H7 (cell line): ENCODE results near the gene TTC33. TPM values are rescaled to one million over a fixed set of nuclear protein-coding genes. Genes with fewer than 3 reads are reported as not detected.

Experiments used
- DNase-seq: peaks from one replicate; pipeline ENCODE4 v3.0.0; 2012
- H3K27me3 ChIP-seq: 2 replicates; pipeline ENCODE4 v1.6.0; 2011; ENCODE audit warnings: mild to moderate bottlenecking, low read length; ENCODE audit not compliant: control insufficient read depth, insufficient read depth
- H3K36me3 ChIP-seq: replicated peaks from 2 replicates; pipeline ENCODE4 v1.5.1; 2011; ENCODE audit warnings: low read length; ENCODE audit not compliant: control insufficient read depth, insufficient read depth
- H3K4me3 ChIP-seq: 2 replicates; pipeline ENCODE4 v1.5.1; 2011; ENCODE audit warnings: low read depth, mild to moderate bottlenecking, control low read depth, low read length, moderate library complexity; ENCODE audit not compliant: insufficient read depth
- total RNA-seq: library from RNA; depleted of rRNA; stranded (reverse); fragments of >200 nt; shearing (Covaris generic); gene quantifications from 2 replicates; pipeline ENCODE4 v1.2.3, GENCODE V29; 2014

TTC33 gene
- total RNA-seq, 1 experiment from 2014 or later, result 7.8 TPM

DNA sequence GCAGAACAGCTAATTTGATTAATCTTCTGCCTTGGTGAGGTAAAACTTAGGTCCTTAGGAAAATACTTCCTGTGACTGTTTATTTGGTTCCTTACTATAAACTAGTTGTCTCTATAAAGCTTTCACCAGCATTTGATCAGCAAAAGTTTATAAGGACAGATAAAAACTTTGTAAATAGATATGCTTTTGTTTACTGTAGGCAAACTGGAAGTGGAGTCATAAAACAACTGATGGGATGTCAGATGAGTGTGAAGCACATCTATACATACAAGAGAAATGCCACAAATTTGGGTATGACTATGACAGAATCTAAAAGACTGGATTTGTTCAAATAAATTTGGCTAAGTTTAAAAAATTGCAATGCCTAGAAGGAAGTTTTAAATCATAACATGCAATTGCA, 70.6 kb downstream of the TTC33 start:
- Histone ChIP-seq H3K4me3 (no peak overlapping the region), H3K36me3 (no peaks in the 10 kb centered on the region), H3K27me3 (peaks cover 32% of the 10 kb centered on the region)
- DNase-seq, result no peak

DNA sequence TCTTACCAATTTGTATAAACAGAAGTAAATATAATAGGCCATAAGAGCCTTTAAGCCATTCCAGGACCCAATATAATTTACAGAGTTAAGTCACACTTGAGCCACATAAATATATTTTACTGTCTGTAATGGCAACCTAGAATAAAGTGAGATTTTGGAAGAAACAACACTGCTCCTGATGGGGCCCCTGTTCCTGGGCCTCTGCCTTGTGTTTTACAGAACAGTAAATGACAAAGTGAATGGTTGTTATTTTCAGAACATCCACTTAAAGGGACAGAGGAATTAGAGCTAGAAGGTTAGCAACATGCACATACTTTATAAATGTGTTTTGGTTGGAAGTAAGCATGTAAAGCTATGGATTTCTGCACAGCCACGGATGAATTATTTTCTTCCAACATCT, 72.5 kb downstream of the TTC33 start:
- H3K4me3 ChIP-seq, result no peak overlapping the region
- DNase-seq, result no peak
- peaks cover 41% of the 10 kb centered on the region for H3K27me3 ChIP-seq
- H3K36me3 ChIP-seq, result no peaks in the 10 kb centered on the region

- peak; percentile 25 for DNase-seq
- Histone ChIP-seq H3K27me3 (peaks cover 45% of the 10 kb centered on the region), H3K4me3 (no peak overlapping the region)
Observed at GRCh38 chr5:40682154-40683017, 73.4 kb downstream of the TTC33 start.

GRCh38 chr5:40681363-40682153, 74.2 kb downstream of the TTC33 start:
- no peaks in the 10 kb centered on the region for H3K36me3 ChIP-seq
- H3K4me3 ChIP-seq, result peak overlapping the region; percentile 77
- H3K27me3 ChIP-seq, result peaks cover 45% of the 10 kb centered on the region
- peak; percentile 59 for DNase-seq

More at GRCh38 chr5:40682154-40683017, 73.4 kb downstream of the TTC33 start:
- no peaks in the 10 kb centered on the region for H3K36me3 ChIP-seq

DNA sequence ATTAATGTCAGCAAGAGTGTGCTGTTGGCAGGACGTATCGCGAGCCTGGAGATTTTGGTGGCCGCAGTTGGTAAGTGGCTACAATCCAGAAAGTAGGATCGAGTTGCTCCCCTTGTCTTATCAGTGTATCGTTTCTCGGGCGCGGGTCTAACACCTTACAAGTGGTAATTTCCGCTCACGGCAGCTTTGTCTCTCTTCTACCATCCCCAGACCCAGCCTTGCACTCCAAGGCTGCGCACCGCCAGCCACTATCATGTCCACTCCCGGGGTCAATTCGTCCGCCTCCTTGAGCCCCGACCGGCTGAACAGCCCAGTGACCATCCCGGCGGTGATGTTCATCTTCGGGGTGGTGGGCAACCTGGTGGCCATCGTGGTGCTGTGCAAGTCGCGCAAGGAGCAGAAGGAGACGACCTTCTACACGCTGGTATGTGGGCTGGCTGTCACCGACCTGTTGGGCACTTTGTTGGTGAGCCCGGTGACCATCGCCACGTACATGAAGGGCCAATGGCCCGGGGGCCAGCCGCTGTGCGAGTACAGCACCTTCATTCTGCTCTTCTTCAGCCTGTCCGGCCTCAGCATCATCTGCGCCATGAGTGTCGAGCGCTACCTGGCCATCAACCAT, 74.9 kb downstream of the TTC33 start:
- Histone ChIP-seq H3K27me3 (peaks cover 45% of the 10 kb centered on the region), H3K4me3 (peak overlapping the region; percentile 77), H3K36me3 (no peaks in the 10 kb centered on the region)
- peak; percentile 60 for DNase-seq

DNA sequence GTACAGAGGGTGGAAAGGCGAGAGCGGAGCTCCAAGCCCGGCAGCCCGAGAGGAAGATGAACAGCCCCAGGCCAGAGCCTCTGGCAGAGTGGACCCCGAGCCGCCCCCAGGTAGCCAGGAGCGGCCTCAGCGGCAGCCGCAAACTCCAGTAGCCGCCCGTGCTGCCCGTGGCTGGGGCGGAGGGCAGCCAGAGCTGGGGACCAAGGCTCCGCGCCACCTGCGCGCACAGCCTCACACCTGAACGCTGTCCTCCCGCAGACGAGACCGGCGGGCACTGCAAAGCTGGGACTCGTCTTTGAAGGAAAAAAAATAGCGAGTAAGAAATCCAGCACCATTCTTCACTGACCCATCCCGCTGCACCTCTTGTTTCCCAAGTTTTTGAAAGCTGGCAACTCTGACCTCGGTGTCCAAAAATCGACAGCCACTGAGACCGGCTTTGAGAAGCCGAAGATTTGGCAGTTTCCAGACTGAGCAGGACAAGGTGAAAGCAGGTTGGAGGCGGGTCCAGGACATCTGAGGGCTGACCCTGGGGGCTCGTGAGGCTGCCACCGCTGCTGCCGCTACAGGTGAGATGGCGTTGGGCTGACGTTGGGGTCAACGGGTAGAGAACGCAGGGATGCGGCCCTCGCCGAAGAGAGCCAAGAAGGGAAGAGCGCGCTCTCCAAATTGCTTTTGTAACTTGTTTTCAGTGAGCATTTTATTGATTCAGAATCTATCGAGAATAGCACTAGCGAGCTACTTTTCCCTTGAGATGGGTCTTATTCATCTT, 75.7 kb downstream of the TTC33 start, which contains the start of gene PTGER4:
PTGER4 (plus strand) TSS at position 3 of the 769 bp plus-strand sequence. CDS start 1,079 bp downstream, outside the sequence.
- peaks cover 45% of the 10 kb centered on the region for H3K27me3 ChIP-seq

DNA sequence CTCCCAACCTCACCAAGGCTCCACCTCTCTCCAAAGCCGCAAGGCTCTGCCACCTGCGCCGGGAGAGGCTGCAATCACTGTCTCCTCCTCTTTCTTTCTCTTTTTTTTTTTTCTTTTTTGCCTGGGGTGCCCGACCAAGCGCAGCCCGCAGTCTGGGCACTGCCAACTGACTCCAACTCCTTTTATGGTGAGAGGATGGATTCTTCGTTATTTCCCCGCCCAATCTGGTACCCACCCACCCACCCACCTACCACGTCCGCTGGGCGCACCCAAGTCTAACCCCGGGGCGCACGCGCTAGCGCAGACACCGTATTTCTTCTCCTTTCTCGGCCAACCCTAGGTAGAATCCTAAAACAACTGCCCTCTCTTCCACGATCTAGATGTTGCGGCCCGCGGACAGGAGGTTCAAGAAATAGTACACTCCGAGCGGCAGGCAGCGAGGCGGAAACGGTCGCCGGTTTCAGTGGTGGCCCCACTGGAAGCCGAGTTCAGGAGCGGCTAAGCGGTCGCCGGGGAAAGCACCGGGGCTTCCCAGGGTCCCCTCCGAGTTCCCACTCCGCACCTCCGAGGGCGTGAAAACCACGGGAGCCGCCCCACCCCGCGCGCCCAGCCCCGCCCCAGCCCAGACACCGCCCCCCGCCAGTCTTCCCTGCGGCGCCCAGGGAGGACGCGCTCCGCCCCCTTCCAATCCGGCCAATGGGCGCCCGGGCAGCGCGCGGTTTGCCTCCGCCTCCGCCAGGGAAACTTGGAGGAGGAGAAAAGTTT, 76.4 kb downstream of the TTC33 start:
- DNase-seq, result peak; percentile 94
- H3K4me3 ChIP-seq, result peak overlapping the region; percentile 77
- peaks cover 45% of the 10 kb centered on the region for H3K27me3 ChIP-seq
- H3K36me3 ChIP-seq, result no peaks in the 10 kb centered on the region

More for the DNA sequence above, 75.7 kb downstream of the TTC33 start, which contains the start of gene PTGER4:
- H3K4me3 ChIP-seq, result peak within 1 kb of the TSS; percentile 77
- peak; percentile 51 for DNase-seq
- H3K36me3 ChIP-seq, result no peaks in the 10 kb centered on the region

DNA sequence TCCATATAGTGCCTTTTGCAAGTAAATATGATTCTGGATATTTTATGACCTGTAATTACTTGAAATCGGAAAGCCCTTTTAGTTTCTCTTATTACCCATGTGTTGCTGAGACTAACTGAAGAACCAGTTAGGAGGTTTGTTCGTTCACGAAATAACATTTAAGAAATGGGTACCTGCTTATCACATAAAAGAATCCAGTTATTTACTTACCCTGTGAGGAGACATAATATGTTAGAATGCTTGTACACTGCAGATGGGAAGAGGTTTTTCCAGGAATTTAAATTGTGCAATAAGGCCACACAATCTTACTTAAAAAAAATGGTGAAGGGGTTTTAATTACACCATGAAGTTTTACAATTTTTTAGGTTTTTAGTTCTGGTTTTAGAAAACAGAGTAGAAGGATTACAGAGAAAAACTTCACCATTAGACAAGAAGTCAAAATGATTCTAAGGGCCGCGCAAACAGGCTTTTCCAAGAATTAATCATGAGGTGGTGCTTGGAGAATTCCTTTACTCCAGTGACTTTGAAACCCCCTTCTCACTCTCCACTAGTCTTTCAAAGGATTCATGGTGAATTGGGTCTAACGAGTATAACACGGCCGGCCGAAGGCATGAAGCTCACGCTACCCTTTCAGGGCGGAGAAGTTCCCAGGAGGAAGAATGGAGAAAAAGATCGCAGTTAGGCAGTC, 77.2 kb downstream of the TTC33 start:
- peaks cover 45% of the 10 kb centered on the region for H3K27me3 ChIP-seq

GRCh38 chr5:40678026-40678425, 77.7 kb downstream of the TTC33 start:
- Histone ChIP-seq H3K4me3 (no peak overlapping the region), H3K27me3 (peaks cover 41% of the 10 kb centered on the region), H3K36me3 (no peaks in the 10 kb centered on the region)
- no peak for DNase-seq

More for the DNA sequence above, 77.2 kb downstream of the TTC33 start:
- no peaks in the 10 kb centered on the region for H3K36me3 ChIP-seq
- no peak for DNase-seq
- H3K4me3 ChIP-seq, result peak overlapping the region; percentile 77

DNA sequence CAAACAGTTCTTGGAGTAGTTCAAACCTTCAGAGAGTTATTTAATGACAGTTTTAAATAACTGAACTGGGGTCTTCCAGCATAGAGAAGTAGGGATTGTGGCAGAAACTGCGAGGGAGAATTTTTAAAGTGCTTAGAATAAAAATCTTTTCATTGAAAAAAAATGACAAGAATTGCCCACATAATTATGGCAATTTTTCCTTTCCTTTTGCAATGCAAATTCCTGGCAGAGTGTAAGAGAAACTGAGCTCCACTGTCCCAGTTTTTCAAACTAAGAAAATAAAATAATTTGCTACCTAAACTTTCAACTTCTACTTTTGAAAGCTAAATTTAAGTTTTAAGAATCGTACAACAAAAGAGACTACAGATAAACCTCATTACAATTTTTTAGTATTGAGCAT, 78.3 kb downstream of the TTC33 start:
- no peak overlapping the region for H3K4me3 ChIP-seq
- no peak for DNase-seq
- no peaks in the 10 kb centered on the region for H3K36me3 ChIP-seq
- H3K27me3 ChIP-seq, result peaks cover 35% of the 10 kb centered on the region

DNA sequence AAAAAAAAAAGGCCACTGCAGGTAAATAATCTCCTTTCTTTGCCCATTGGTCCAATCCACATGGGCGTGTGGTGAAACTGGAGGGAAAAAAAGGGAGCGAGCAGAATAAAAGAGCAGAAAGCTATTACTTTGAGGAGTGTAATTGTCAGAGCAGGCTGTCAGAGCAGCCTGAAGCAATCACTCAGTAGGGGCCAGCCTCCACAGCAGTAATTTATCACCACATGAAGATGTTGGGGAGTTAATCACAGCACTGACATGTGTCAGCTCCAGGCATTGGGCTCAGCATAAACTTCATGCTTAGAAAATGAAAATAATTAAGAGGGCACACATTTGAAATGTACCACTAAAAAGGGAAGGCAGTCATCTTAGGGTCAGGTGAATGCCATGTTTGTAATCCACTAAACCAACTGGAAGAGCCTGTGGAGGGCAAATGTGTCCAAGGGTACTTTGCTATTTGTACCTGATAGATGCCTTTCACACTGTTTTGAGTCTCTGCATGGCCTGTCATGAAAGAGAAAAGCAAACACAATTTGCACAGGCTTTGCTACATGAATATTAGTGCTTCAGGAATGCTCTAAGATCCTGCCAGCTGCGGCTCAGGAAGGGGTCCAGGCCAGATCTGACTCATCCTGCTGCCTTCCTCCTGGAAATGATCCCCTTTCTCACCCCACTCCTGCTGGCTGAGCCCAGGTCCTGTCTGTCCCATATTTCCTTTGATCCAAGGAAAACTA, 79.0 kb downstream of the TTC33 start:
- Histone ChIP-seq H3K27me3 (peaks cover 28% of the 10 kb centered on the region), H3K4me3 (no peak overlapping the region), H3K36me3 (no peaks in the 10 kb centered on the region)
- peak; percentile 43 for DNase-seq

GRCh38 chr5:40675396-40676133, 80.2 kb downstream of the TTC33 start:
- no peaks in the 10 kb centered on the region for H3K36me3 ChIP-seq
- no peak for DNase-seq
- peaks cover 16% of the 10 kb centered on the region for H3K27me3 ChIP-seq
- H3K4me3 ChIP-seq, result no peak overlapping the region
